ENCODE results near the gene FGF14. TPM values are rescaled to one million over a fixed set of nuclear protein-coding genes. Genes with fewer than 3 reads are reported as not detected.

FGF14 gene
- total RNA-seq, 4 donors from 2014 or later: under 0.01 to 2.4 (median 0.99) TPM

DNA sequence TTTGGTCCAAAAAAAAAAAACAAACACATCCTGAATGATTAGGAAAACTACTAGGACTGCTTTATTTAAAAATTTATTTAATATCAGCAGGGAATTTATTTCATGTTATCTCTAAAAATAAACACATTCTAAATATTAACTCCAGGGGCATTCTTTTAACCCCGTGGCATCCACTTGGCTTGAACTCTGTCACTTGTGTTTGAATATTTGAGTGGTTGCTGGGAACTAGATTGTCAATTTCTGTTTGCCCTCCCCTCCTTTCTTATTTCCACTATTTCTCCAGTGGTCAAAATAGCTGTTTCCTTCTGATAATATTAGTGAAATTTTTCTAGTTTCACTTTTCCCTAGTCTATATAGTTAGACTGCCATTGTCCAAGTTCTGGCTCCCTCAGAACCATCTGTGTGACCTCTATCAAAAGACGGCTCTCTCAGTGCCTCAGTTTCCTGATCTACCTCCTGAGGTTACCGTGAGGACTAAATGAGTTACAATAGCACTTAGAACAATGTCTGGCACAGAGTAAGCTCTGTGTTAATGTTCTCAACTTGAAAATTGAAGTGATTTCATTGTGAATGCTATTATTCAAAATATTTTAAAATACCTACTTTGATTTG is 107.3 kb downstream of the FGF14 start:
- no peak for TF ChIP-seq CTCF (IDR thresholded peaks at IDR 0.05)
- TF ChIP-seq POLR2AphosphoS5 (IDR thresholded peaks at IDR 0.05): no peak
- no peak for TF ChIP-seq POLR2A (IDR thresholded peaks at IDR 0.05)
- no peak for TF ChIP-seq EP300 (IDR thresholded peaks at IDR 0.05; ENCODE audit: low read depth)
- Histone ChIP-seq H3K27me3 (no peaks in the 10 kb centered on the region), H3K27ac (peak overlapping the region in 2 of 4 donors; percentile 33 to 34), H3K9me3 (no peaks in the 10 kb centered on the region), H3K4me1 (peaks cover 0 to 5% (median 0%) of the 10 kb centered on the region in 4 donors), H3K36me3 (no peaks in the 10 kb centered on the region), H3K4me3 (no peak overlapping the region)
- in situ Hi-C loops (cut with MboI; ENCODE audit: low pct_ligation_motif_present in 1 of 4, low pct_unique_long_range_greater_than_20kb in 1 of 4, low sequenced_read_pairs in 3 of 4) (no loop called here), intact Hi-C loops (cut with DNase I; ENCODE audit: low total_unique reads) (no loop called here)
- 57 to 60% methylated on average over 3 of the region's 3 CpGs for WGBS, 2 donors (ENCODE audit: low coverage in 1 of 2)
- DNase-seq: no peak

- H3K27me3 ChIP-seq: no peaks in the 10 kb centered on the region
- TF ChIP-seq CTCF (IDR thresholded peaks at IDR 0.05): no peak
- TF ChIP-seq POLR2A (IDR thresholded peaks at IDR 0.05): no peak
- TF ChIP-seq EP300 (IDR thresholded peaks at IDR 0.05; ENCODE audit: low read depth): no peak
- no peak for TF ChIP-seq POLR2AphosphoS5 (IDR thresholded peaks at IDR 0.05)
- no peak for DNase-seq
- intact Hi-C loops (cut with DNase I; ENCODE audit: low total_unique reads) (no loop called here), in situ Hi-C loops (cut with MboI; ENCODE audit: low pct_ligation_motif_present in 1 of 4, low pct_unique_long_range_greater_than_20kb in 1 of 4, low sequenced_read_pairs in 3 of 4) (no loop called here)
- no peaks in the 10 kb centered on the region for H3K36me3 ChIP-seq
- no peak overlapping the region for H3K4me3 ChIP-seq
- no peaks in the 10 kb centered on the region for H3K9me3 ChIP-seq
- H3K27ac ChIP-seq: no peak overlapping the region
- peaks cover 0 to 5% (median 0%) of the 10 kb centered on the region in 4 donors for H3K4me1 ChIP-seq
- WGBS, 2 donors (ENCODE audit: low coverage in 1 of 2): 44 to 49% methylated on average over 2 of the region's 2 CpGs
Measured at GRCh38 chr13:102293723-102294122, 108.1 kb downstream of the FGF14 start.

- no peaks in the 10 kb centered on the region for H3K27me3 ChIP-seq
- H3K4me1 ChIP-seq: peaks cover 0 to 5% (median 0%) of the 10 kb centered on the region in 4 donors
- H3K36me3 ChIP-seq: no peaks in the 10 kb centered on the region
- no peak for DNase-seq
- no peak for TF ChIP-seq CTCF (IDR thresholded peaks at IDR 0.05)
- intact Hi-C loops (cut with DNase I; ENCODE audit: low total_unique reads): no loop called here
- in situ Hi-C loops (cut with MboI; ENCODE audit: low pct_ligation_motif_present in 1 of 4, low pct_unique_long_range_greater_than_20kb in 1 of 4, low sequenced_read_pairs in 3 of 4): no loop called here
- no peak overlapping the region for H3K27ac ChIP-seq
- no peak overlapping the region for H3K4me3 ChIP-seq
- 67% methylated on average over 7 of the region's 7 CpGs for WGBS, 2 donors (ENCODE audit: low coverage in 1 of 2)
- H3K9me3 ChIP-seq: no peaks in the 10 kb centered on the region
Measured at GRCh38 chr13:102291587-102292218, 110.1 kb downstream of the FGF14 start.

- H3K27ac ChIP-seq: no peak overlapping the region
- no peaks in the 10 kb centered on the region for H3K9me3 ChIP-seq
- no peak for DNase-seq
- TF ChIP-seq CTCF (IDR thresholded peaks at IDR 0.05) (no peak), POLR2AphosphoS5 (IDR thresholded peaks at IDR 0.05) (no peak), EP300 (IDR thresholded peaks at IDR 0.05; ENCODE audit: low read depth) (no peak), POLR2A (IDR thresholded peaks at IDR 0.05) (no peak)
- H3K4me3 ChIP-seq: no peak overlapping the region
- H3K27me3 ChIP-seq: no peaks in the 10 kb centered on the region
- in situ Hi-C loops (cut with MboI; ENCODE audit: low pct_ligation_motif_present in 1 of 4, low pct_unique_long_range_greater_than_20kb in 1 of 4, low sequenced_read_pairs in 3 of 4) (no loop called here), intact Hi-C loops (cut with DNase I; ENCODE audit: low total_unique reads) (no loop called here)
- peaks cover 0 to 3% (median 0%) of the 10 kb centered on the region in 4 donors for H3K4me1 ChIP-seq
- WGBS, 2 donors (ENCODE audit: low coverage in 1 of 2): 53 to 55% methylated on average over 4 of the region's 4 CpGs
- no peaks in the 10 kb centered on the region for H3K36me3 ChIP-seq
Measured at GRCh38 chr13:102289606-102290005, 112.2 kb downstream of the FGF14 start.
